GM21447 (cell line): Measurements from ENCODE around the gene ZNF384.
A peak's percentile ranks its signal among the peaks of the same experiment; 100 is the strongest.

Experiments
- ATAC-seq: cut with Tn5 transposase; IDR thresholded peaks from one replicate; pipeline ENCODE4 v1.9.1; 2021; ENCODE audit not compliant: unreplicated experiment

ZNF384 gene

DNA sequence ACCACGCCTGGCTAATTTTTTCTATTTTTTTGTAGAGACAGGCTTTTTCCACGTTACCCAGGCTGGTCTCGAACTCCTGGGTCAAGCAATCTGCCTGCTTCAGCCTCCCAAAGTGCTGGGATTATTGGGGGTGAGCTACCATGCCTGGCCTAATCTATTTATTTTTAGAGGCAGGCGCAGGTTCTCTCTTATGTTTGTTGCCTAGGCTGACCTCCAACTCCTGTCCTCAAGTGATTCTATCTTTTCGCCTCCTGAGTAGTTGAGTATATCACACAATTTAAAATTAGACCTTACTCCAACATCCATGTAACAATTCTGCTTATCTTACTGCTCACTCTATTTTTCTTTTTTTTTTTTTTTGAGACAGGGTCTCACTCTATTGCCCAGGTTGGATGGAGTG is 35.2 kb downstream of the ZNF384 start:
- ATAC-seq, result no peak

DNA sequence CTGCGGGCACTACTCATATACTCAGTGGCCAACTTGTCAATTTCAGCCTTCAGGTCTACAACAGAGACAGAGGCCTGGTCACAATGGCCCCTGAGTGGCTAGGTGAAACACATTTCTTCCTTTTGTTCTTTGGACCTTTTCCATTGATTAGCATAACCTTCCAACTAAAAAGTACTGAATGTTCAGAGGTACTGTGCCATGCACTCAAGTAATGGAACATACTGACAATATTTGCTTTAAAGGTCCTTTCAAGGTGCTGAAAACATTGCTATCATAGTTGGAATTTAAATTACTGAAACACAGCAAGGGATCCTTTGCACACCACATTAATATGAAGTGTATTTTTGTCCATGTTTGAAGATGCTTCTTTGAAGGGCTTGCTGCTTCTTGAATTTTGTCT is 35.8 kb downstream of the ZNF384 start:
- no peak for ATAC-seq

DNA sequence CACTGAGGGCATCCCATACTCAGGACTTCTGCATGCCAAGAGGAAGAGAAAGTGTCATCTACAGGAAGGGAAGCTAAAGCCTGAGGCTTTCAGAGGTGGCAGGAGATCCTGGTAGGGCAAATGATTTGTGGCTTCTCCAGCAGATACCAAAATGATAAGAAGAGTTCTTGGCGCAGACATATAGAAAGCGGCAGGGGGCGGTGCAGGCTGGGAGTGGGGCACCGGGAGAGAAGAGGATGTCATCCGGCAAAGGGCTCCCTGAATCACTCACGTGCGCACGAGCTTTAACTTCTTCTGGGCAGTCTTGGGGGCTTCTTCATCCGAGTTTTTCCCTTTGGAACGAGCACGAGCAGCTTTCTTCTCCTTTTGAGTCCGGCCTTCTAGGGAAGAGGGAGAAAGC is 36.8 kb downstream of the ZNF384 start:
- no peak for ATAC-seq

DNA sequence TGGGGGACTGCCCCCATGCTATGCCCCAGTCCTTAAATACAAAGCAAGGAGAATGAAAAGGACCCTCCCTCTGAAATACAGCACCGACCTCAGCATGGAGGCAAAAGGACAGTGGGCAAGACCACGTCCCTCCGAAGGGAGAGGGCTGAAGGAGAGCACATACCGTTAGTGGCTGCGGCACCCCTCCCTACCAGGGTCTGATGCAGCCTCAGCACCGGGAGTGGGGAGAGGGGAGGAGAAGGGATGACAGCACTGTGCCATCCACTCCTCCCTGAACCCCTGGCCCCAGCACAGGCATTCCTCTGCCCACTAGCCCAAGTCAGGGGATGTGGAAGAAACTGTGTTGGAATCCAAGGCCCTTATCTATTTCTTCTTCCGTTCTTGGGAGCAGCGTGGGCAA is 38.3 kb downstream of the ZNF384 start:
- no peak for ATAC-seq

DNA sequence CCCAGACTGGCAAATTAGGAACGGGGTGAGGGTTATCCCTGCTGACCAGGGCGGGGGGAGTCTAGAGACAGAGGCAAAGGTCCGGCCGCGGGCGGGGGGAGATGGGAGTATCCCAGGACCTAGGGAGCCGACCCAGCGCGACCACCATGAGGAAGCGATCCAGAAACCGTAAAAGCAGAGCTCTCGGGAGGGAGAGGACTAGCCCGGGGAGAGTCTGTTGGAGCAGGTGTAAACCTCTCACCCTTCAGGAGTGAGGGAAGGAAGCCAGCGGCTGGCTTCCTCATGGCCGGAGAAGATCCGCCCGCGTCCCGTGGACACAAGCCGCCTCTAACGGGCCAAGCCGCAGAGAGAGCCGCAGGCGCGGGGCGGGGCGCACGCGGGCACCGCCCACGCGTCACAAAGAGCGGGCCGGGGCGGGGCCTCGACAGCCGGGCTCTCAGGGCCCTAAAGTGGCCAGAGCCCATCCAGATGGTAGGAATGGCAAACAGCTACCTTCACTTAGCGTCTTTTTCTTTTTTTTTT is 42.0 kb downstream of the ZNF384 start, which contains the start of gene ACRBP:
ACRBP (minus strand) TSS at position 350 of the 522 bp plus-strand sequence; CDS start at position 284, 66 bp downstream.
- no peak for ATAC-seq

DNA sequence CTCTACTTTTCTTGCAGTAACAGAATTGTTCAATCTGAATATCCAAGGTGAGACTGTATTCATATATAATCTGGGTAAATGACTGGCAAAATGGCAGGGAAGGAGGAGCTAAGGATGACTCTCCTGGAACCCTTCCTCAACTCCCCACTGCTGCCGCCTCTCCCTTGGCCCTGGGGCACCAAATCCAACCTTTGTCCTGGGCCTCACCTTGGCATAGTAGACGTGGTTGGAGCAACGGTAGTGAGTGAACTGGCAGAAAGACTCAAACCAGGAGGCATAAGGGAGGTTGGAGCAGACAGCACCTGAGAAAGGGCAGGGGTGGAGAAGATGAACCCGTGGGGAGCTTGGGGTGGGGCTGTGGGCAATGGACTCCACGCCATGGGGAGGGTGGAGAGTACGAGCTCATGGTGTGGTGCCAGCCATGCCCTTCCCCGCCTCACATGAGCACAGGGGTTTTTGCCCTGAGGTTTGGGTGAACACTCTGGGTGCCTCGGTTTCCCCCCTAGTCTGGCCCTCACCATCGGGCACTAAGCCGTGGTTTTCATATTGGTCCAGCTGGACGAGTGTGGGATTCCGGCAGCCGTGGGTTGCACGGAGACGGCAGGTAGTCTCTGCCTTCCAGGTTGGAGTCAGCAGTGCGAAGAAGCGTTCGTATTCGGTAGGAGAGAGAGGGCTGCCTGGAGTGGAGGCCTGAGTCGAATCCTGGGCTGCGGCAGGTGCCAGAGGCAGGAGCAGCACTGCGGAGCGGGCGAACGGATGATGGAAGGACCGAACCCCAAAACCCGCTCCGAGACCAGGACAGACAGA is 42.7 kb downstream of the ZNF384 start:
- no peak for ATAC-seq

DNA sequence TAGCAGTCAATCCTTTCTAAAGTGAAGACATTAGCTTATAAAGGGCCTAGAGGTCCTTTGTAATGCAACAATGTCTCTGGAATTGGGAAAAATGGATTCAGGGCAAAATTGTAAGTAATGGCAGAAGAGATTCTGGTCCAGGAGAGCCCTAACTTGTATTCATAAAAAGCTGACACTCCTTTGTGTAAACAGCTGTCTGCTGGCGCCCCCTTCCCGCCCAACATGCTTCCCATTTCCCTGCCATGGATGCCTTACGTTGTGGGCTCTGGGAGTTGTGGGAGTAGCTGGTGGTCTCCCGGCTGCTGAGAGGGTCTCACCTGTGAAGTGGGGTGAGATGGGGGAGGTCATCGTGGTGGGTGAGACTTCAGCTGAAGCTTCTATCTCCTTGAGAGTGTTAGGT is 44.3 kb downstream of the ZNF384 start:
- no peak for ATAC-seq

DNA sequence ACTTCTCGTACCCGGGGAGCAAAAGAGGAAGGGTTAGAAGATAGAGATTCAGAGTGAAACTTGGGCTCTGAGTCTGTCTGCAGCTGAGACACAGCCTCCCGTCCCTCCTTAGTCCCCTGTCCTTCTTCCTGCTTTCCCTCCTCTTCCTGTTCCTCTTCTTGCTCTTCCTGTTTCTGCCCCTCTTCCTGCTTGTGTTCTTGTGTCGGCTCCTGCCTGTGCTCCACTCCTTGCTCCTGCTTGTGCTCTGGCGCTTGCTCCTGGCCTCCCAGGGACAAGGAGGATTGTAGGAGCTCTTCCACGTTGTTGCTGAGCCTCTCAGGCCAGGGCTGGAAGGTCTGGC is 44.9 kb downstream of the ZNF384 start:
- ATAC-seq, result no peak

DNA sequence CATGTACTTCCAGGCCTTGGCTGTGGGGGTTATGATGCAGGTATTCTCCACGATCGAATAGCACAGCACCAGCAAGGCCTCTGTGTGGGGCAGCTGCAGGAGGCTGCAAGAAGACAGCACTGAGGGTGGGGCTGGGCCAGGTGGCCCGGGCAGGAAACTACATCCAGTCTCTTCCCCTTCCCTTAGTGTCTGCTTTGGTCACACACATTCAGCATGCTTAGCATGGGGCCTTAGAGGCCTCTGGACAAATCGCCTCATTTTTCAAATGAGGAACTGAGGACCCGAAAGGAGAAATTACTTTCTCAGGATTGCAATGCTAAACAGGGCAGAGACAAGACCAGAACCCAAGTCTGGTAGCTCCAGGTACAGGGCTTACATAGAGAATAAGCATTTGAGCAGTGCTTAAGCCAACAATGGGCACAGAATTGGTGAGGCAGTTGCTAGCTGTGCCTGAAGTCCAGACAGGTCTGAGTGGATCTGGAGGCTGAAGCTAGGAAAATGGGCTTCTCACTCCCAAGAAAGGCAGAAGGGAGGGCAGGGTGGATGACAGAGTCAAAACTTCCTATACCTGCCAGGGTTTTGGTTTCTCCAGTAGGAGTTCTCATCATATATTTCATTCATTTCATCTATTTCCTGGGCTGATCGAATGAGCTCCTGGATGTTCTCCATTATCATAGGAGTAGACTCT is 45.5 kb downstream of the ZNF384 start:
- no peak for ATAC-seq

DNA sequence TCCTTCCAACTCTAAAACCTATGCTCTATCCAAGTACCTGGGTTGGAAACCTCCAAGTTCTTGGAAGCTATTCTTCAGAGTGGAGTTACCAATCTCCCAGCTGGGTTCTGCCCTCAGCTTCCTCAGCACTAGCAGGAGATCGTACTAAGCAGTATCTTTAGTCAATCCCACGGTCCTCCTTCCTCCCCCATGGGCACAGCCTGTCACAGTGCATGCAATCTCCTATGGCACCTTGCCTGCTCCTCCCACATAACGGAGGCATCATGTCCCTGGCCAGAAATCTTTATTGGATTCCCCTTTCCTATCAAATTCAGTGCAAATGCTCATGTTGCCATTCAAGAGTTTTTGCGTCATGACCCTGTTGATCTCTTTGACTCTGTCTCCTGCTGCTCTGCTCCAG is 48.0 kb downstream of the ZNF384 start:
- ATAC-seq, result no peak

DNA sequence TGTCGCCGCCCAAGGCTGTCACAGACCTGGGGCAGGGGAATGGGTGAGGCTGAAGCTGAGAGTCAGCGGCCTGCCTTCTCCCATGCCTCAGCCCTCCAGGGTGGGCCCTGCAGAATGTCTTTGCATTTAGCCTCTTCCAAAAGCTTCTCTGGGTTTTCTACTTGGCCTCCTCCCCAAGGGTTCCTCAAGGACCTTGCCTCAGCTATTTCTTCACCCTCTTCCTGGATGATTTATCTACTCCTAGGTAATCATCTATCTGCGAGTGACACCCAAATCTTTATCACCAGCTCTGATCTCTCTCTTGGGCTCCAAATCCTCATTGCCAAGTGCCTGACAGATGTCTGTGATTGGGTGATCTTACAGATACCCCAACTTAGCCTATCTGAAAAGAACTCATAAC is 48.7 kb downstream of the ZNF384 start:
- ATAC-seq, result no peak

DNA sequence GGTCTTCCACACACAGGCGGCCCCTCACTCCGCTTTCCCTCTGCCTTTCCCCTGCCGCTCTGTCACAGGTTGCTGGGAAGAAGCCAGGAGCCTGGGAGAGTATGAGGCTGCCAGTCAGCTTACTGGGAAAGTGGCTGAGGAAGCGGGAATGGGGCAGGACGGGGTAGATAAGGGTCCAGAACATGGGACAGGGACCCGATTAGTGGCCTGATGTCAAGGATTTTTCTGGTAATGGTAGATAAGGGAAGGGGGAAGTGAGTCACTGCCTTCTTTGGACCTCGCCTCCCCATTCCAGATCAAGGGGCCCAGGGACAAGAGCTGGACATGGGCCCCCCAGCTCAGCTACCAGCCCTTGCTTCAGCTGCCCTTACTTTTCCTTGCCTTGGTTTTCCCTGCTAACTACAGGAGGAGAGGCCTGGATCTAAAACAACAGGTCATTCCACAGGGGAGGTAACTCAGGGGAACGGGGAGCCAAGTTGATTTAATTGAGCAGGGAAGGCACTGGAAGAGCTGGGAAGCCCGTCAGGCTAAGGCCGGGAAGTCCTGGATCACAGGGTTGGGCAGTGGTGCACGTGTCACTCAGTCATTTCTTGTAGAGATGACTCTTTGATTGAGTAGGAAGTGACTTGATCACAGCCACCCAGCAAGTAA is 49.9 kb downstream of the ZNF384 start:
- ATAC-seq, result no peak

DNA sequence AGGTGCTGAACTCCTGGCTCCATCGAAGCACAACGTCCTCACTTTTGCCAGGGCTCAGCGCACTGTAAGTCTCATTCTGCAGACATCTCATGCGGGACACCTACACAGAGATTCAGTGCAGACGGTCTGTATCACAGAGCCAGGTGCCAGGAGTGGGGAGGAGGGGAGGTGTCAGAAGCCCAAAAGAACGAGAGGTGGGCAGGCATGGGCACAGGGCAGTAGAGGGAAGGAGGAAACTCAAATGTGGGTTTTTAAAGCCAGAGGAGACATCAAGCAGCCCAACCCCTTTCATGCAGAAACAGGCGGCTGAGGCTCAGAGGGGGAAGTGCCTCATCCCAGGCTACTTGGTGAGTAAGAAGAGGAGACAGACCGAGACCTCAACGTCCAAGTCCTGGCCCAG is 50.9 kb downstream of the ZNF384 start:
- ATAC-seq, result no peak

DNA sequence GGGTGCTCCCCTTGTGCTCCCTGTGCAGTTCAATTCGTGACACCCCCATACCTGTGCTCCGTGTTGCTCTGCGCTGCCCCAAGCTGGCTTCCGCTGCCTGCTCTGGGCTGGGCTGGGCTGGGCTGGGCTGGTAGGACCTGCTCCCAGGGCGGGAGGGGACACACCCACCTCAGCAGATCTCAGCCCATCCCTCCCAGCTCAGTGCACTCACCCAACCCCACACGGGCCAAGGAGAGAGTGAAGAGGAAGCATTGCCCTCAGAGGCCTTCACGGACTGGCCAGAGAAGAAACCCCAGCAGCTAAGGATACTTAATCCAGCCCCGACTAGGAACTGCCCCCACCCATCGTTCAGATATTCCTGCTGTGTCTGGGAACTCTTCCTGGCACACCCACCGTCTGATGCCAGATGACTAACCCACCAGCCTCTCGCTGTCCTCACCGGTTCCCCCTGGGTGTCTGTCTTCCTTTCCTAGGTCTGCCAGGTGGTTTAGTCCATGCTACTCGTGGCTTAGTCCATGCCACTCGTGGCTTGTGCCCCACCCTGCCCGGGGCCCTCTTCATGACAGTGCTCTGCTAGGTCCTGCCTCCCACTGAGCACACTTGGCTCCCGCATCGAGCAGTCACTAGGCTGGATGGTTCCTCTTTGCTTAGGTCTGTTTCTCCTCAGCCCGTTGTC is 53.2 kb downstream of the ZNF384 start, which contains the start of gene LPAR5:
LPAR5 (minus strand) TSS at position 104 of the 676 bp plus-strand sequence. CDS start 14,711 bp downstream, outside the sequence.
- peak; percentile 33 for ATAC-seq

DNA sequence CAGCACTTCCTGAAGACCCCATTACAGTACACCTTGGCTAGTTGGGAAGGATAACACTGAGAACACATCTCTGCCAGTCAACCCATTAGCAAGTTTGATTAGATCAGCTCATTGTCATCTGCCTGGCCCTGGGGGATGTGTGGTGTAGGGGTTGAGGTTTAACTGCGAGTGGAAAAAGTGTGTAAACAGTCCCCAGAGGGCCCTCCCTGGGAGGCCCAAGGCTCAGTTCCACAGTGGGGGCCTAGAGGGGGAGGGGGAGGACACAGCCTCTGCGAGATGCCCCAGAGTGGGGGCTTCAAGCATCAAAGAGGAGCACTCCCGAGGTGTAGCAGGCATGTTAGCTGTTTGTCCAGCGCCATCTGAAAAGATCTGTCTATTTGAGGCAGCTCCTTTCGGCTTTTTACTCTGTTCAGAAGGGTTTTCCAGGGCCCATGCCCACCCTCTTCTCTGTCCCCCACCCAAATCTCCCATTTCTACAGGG is 53.8 kb downstream of the ZNF384 start:
- peak; percentile 42 for ATAC-seq

DNA sequence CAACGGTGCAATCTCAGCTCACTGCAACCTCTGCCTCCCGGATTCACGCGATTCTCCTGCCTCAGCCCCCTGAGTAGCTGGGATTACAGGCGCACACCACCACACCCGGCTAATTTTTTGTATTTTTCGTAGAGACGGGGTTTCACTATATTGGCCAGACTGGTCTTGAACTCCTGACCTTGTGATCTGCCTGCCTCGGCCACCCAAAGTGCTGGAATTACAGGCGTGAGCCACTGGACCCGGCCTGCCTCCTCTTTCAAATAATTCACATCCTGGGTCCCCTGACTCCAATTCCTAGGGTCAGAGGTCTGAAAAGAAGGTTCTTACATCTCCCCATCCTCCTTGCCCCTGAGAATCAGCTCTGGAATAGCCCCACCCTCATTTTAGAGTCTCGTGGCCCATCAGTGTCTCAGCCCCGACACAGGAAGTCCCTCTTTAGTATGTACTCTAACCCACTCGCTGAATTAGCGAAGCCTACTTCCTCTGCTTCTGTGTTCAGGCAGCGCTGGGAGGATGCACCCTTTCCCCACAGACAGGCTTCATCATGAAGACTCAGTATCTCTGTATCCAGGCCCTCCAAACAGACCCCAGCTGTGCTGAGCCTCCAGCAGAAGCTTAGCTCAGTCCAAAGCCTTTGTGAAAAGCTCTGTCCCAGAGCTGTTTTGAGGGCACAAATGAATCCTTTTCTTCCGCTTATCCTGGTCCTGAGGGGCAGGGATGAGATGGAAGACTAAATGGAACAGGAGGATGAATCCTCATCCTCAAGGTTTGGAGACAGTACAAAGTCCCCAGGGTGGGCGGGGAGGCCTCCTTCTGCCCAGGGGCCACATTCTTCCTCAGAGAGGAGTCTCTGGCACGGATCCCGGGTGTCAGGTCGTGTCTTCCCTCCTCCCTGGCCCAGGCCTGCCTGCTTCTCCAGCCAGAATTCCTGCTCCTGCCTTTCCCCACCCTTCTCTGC is 56.9 kb downstream of the ZNF384 start:
- ATAC-seq, result peak; percentile 62

DNA sequence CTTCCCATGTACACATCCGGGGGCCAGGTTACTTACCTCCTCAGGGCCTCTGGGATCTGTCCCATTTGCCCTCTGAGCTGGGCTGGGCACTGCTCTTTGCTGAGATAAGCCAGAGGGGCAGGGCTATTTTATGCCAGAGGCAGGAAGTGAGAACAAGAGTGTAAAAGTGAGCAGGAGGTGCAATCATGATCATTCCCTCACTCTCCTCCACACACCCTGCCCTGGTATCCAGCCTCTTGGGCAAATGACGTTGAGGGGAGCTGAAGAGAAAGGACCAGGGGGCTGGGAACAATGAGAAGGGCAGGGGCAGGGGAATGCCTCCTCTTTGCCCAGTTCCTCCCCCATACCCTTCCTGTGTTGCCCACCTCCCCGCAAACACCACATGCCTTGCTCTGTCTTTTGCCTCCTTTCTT is 57.6 kb downstream of the ZNF384 start:
- no peak for ATAC-seq

DNA sequence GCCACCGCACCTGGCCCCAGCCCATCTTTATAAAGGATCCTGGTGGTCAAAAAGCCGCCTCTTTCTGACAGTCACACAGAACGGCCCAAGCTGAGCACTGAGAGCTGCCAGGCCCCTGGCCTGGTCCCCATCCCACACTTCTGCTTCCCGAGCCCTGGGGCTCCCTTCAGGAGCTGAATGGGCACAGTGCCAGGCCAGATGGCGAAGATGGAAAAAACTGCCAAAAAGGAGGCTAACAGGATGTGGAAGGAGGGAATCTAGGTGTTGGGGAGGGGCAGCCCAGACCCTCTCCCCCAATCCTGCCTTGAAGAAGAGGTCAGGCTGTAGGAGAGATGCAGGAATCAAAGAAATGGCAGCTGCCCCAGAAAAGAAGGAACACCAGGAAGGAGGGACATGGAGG is 58.4 kb downstream of the ZNF384 start:
- no peak for ATAC-seq

DNA sequence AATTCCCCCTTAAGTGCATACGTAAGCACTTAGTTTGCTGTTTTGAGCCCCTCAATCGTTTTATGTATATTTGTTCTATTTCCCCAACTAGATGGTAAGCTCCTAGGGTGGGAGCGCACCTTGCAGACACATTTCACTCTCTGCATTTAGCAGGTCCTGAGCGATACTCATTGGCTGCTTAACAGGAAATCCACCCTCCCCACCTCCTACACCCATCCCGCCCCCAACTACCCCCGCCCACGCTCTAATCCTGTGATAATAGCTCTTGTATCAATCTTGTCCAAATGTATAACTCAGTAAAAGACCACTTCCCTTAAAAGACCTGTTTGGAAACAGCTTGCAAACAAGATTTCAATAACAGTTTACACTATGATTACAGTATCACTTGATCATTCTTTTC is 61.6 kb downstream of the ZNF384 start:
- ATAC-seq, result no peak
